HepG2 (cell line): Measurements from ENCODE around the gene ROBO3. TPM values are rescaled to one million over a fixed set of nuclear protein-coding genes. Genes with fewer than 3 reads are reported as not detected.

Experiments used
- FIP1L1 ChIP-seq: fragments of 200-400 bp; formaldehyde crosslinking; IDR thresholded peaks from 2 replicates; pipeline ENCODE4 v1.6.1; 2018; ENCODE audit warnings: low read depth, mild to moderate bottlenecking, low read length, moderate library complexity, borderline replicate concordance; ENCODE audit not compliant: insufficient read depth
- KLF16 ChIP-seq, 2 experiments: sonication (generic) in 1 of 2; formaldehyde crosslinking in 1 of 2; IDR thresholded peaks; 2 replicates each; pipeline versions ENCODE4 v1.6.1 to v1.8.0; 2016 to 2023; ENCODE audit warnings: missing genetic modification reagents in 2 of 2, missing compliant biosample characterization in 1 of 2
- MED1 ChIP-seq: sonication (generic); formaldehyde crosslinking; IDR thresholded peaks from 2 replicates; pipeline ENCODE4 v1.4.0; 2020; ENCODE audit warnings: missing genetic modification reagents
- MIER2 ChIP-seq: IDR thresholded peaks from 2 replicates; pipeline ENCODE4 v1.6.1; 2016; ENCODE audit warnings: missing biosample characterization, missing genetic modification reagents
- NFYC ChIP-seq: IDR thresholded peaks from 2 replicates; pipeline ENCODE4 v1.6.1; 2016; ENCODE audit warnings: missing genetic modification reagents, missing compliant biosample characterization
- SPEN ChIP-seq: sonication (generic); formaldehyde crosslinking; IDR thresholded peaks from 2 replicates; pipeline ENCODE4 v1.5.1; 2020; ENCODE audit warnings: low read depth, mild to moderate bottlenecking, missing genetic modification reagents
- SUZ12 ChIP-seq: fragments of 150-350 bp; IDR thresholded peaks from 2 replicates; pipeline ENCODE4 v1.6.1; 2014; ENCODE audit warnings: low read depth, low read length
- TGIF2 ChIP-seq: IDR thresholded peaks from 2 replicates; pipeline ENCODE4 v1.6.1; 2016; ENCODE audit warnings: control low read depth, missing compliant biosample characterization
- ZFP36 ChIP-seq: fragments of 150-350 bp; IDR thresholded peaks from 2 replicates; pipeline ENCODE4 v1.6.1; 2018; ENCODE audit warnings: borderline replicate concordance, low read length, low read depth; ENCODE audit not compliant: partially characterized antibody
- ZNF230 ChIP-seq: sonication (generic); formaldehyde crosslinking; IDR thresholded peaks from 2 replicates; pipeline ENCODE4 v1.4.0; 2020; ENCODE audit warnings: mild to moderate bottlenecking, missing genetic modification reagents
- ZNF451 ChIP-seq: sonication (generic); formaldehyde crosslinking; IDR thresholded peaks from 2 replicates; pipeline ENCODE4 v1.5.0; 2020; ENCODE audit warnings: mild to moderate bottlenecking, missing genetic modification reagents
- polyA plus RNA-seq, 8 experiments: library from polyadenylated mRNA; depleted of rRNA in 3 of 8; stranded (reverse) in 7 of 8; unstranded in 1 of 8; fragments of >200 nt; fragmentation: Illumina TruSeq in 4 of 8; extraction: Trizol in 4 of 8; gene quantifications; 2 replicates each; pipeline versions ENCODE4 v1.2.1 to v1.2.3, GENCODE V29; 2011 to 2016; ENCODE audit warnings: low read depth in 4 of 8, missing spikeins in 1 of 8, mixed read lengths in 1 of 8; ENCODE audit not compliant: insufficient read depth in 1 of 8
- total RNA-seq, 5 experiments: library from RNA; depleted of rRNA; stranded (reverse); fragments of >200 nt; fragmentation: Illumina TruSeq; extraction: Trizol; gene quantifications; 2 replicates each; pipeline ENCODE4 v1.2.3, GENCODE V29; 2016; ENCODE audit warnings: low read depth in 1 of 5
- TF ChIP-seq, protein P1 (sequence below): sonication (generic); formaldehyde crosslinking; IDR thresholded peaks from 2 replicates; pipeline ENCODE4 v1.4.0; 2020; ENCODE audit warnings: low read depth, missing genetic modification reagents
- TF ChIP-seq, protein P2 (sequence below): sonication (generic); formaldehyde crosslinking; IDR thresholded peaks from 2 replicates; pipeline ENCODE4 v1.4.0; 2020; ENCODE audit warnings: missing genetic modification reagents
- TF ChIP-seq, protein P3 (sequence below): sonication (generic); formaldehyde crosslinking; IDR thresholded peaks from 2 replicates; pipeline ENCODE4 v1.8.1; 2023; ENCODE audit warnings: missing genetic modification reagents, mild to moderate bottlenecking, borderline replicate concordance
- TF ChIP-seq, protein P4 (sequence below): sonication (generic); formaldehyde crosslinking; IDR thresholded peaks from 2 replicates; pipeline ENCODE4 v1.4.0; 2020; ENCODE audit warnings: missing genetic modification reagents
- TF ChIP-seq, protein P5 (sequence below): IDR thresholded peaks from 2 replicates; pipeline ENCODE4 v1.6.1; 2016; ENCODE audit warnings: missing genetic modification reagents, missing compliant biosample characterization
- TF ChIP-seq, protein P6 (sequence below): sonication (generic); formaldehyde crosslinking; IDR thresholded peaks from 2 replicates; pipeline ENCODE4 v1.4.0; 2020; ENCODE audit warnings: missing genetic modification reagents, mild to moderate bottlenecking, borderline replicate concordance

Gene ROBO3
- total and polyA plus RNA-seq, 2 of the 13 experiments (the other 11 are each of a cell fraction or from before 2014, with no cell fraction given), result 0.07 to 2.4 TPM

DNA sequence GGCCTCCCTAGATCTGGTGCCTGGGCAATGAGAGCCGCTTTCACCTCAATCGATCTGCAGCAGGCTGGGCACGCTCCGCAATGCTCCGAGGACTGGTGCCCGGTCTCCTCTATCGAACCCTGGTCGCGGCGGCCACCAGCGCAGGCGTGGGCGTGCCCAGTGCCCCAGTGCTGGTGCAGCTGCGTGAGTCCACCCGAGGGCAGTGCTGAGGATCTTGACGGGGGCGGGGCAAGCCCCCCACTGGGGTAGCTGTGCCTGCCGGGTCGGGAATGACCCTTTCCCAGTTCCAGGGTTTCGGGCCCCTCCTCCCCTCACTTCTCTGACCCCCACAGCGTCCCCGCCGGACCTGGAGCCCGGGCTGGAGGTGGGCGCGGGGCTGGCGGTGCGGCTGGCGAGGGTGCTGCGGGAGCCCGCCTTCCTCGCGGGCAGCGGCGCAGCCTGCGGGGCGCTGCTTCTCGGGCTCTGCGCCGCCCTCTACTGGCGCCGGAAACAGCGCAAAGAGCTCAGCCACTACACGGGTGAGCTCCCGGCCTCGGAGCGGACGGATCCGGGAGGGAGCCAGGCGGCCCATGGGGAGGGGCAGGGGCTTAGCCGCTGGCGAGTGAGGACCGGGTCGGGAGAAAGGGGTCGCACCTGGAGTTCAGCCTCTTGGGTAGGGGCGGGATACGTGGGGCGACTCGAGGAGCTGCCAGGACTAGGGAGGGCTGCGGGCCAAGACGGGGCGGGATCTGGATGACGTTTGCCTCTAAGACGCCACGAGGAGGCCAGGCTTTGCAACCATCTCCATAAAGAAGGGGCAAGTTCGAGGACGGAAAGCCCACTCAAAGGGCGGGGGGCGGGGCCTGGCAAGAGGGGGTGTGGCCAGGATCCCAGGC lies 10.9 kb downstream of the ROBO3 start (continued):
- TF ChIP-seq, protein P1, sequence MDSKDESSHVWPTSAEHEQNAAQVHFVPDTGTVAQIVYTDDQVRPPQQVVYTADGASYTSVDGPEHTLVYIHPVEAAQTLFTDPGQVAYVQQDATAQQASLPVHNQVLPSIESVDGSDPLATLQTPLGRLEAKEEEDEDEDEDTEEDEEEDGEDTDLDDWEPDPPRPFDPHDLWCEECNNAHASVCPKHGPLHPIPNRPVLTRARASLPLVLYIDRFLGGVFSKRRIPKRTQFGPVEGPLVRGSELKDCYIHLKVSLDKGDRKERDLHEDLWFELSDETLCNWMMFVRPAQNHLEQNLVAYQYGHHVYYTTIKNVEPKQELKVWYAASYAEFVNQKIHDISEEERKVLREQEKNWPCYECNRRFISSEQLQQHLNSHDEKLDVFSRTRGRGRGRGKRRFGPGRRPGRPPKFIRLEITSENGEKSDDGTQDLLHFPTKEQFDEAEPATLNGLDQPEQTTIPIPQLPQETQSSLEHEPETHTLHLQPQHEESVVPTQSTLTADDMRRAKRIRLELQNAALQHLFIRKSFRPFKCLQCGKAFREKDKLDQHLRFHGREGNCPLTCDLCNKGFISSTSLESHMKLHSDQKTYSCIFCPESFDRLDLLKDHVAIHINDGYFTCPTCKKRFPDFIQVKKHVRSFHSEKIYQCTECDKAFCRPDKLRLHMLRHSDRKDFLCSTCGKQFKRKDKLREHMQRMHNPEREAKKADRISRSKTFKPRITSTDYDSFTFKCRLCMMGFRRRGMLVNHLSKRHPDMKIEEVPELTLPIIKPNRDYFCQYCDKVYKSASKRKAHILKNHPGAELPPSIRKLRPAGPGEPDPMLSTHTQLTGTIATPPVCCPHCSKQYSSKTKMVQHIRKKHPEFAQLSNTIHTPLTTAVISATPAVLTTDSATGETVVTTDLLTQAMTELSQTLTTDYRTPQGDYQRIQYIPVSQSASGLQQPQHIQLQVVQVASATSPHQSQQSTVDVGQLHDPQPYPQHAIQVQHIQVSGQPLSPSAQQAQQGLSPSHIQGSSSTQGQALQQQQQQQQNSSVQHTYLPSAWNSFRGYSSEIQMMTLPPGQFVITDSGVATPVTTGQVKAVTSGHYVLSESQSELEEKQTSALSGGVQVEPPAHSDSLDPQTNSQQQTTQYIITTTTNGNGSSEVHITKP (CRISPR knock-in tag), result no peak
- TF ChIP-seq, protein P2, sequence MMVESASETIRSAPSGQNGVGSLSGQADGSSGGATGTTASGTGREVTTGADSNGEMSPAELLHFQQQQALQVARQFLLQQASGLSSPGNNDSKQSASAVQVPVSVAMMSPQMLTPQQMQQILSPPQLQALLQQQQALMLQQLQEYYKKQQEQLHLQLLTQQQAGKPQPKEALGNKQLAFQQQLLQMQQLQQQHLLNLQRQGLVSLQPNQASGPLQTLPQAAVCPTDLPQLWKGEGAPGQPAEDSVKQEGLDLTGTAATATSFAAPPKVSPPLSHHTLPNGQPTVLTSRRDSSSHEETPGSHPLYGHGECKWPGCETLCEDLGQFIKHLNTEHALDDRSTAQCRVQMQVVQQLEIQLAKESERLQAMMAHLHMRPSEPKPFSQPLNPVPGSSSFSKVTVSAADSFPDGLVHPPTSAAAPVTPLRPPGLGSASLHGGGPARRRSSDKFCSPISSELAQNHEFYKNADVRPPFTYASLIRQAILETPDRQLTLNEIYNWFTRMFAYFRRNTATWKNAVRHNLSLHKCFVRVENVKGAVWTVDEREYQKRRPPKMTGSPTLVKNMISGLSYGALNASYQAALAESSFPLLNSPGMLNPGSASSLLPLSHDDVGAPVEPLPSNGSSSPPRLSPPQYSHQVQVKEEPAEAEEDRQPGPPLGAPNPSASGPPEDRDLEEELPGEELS (CRISPR knock-in tag), result no peak
- TF ChIP-seq, protein P3, sequence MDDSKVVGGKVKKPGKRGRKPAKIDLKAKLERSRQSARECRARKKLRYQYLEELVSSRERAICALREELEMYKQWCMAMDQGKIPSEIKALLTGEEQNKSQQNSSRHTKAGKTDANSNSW (CRISPR knock-in tag), result no peak
- TF ChIP-seq NFYC (CRISPR knock-in tag) (no peak), FIP1L1 (no peak), MED1 (CRISPR knock-in tag) (peak; percentile 50), ZNF451 (CRISPR knock-in tag) (peak; percentile 85), KLF16 (CRISPR knock-in tag; IDR thresholded peaks at IDR 0.05) (0 out of 4 replicates have a peak, but pooled peaks of 1 of the 2 experiments have one; percentile 44), SUZ12 (no peak), SPEN (CRISPR knock-in tag) (peak; percentile 63; the same call in 1 of the 2 replicates), ZNF230 (CRISPR knock-in tag) (no peak), TGIF2 (CRISPR knock-in tag) (no peak), ZFP36 (no peak), MIER2 (CRISPR knock-in tag) (no peak)
- TF ChIP-seq, protein P4, sequence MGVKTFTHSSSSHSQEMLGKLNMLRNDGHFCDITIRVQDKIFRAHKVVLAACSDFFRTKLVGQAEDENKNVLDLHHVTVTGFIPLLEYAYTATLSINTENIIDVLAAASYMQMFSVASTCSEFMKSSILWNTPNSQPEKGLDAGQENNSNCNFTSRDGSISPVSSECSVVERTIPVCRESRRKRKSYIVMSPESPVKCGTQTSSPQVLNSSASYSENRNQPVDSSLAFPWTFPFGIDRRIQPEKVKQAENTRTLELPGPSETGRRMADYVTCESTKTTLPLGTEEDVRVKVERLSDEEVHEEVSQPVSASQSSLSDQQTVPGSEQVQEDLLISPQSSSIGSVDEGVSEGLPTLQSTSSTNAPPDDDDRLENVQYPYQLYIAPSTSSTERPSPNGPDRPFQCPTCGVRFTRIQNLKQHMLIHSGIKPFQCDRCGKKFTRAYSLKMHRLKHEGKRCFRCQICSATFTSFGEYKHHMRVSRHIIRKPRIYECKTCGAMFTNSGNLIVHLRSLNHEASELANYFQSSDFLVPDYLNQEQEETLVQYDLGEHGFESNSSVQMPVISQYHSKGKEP (CRISPR knock-in tag), result 0 out of 2 replicates have a peak, but pooled peaks have one; percentile 31
- TF ChIP-seq, protein P5, sequence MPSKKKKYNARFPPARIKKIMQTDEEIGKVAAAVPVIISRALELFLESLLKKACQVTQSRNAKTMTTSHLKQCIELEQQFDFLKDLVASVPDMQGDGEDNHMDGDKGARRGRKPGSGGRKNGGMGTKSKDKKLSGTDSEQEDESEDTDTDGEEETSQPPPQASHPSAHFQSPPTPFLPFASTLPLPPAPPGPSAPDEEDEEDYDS (CRISPR knock-in tag), result no peak
- TF ChIP-seq, protein P6, sequence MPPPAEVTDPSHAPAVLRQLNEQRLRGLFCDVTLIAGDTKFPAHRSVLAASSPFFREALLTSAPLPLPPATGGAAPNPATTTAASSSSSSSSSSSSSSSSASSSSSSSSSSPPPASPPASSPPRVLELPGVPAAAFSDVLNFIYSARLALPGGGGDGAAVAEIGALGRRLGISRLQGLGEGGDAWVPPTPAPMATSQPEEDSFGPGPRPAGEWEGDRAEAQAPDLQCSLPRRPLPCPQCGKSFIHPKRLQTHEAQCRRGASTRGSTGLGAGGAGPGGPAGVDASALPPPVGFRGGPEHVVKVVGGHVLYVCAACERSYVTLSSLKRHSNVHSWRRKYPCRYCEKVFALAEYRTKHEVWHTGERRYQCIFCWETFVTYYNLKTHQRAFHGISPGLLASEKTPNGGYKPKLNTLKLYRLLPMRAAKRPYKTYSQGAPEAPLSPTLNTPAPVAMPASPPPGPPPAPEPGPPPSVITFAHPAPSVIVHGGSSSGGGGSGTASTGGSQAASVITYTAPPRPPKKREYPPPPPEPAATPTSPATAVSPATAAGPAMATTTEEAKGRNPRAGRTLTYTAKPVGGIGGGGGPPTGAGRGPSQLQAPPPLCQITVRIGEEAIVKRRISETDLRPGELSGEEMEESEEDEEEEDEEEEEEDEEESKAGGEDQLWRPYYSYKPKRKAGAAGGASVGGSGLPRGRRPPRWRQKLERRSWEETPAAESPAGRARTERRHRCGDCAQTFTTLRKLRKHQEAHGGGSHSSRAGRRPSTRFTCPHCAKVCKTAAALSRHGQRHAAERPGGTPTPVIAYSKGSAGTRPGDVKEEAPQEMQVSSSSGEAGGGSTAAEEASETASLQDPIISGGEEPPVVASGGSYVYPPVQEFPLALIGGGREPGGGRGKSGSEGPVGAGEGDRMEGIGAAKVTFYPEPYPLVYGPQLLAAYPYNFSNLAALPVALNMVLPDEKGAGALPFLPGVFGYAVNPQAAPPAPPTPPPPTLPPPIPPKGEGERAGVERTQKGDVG (CRISPR knock-in tag), result no peak
